SK-N-SH (cell line): ENCODE data around the gene USP13.

Experiments
- ELF1 ChIP-seq: IDR thresholded peaks from 2 replicates; pipeline ENCODE4 v1.4.0; 2012
- EP300 ChIP-seq, 2 experiments: IDR thresholded peaks; 2 replicates each; pipeline versions ENCODE4 v1.4.0 to v1.6.1; 2012; ENCODE audit warnings: borderline replicate concordance in 1 of 2, low read depth in 1 of 2, low read length in 1 of 2
- FOXM1 ChIP-seq: IDR thresholded peaks from 2 replicates; pipeline ENCODE4 v1.4.0; 2012; ENCODE audit warnings: low read depth, mild to moderate bottlenecking
- GABPA ChIP-seq: IDR thresholded peaks from 2 replicates; pipeline ENCODE4 v1.4.0; 2012; ENCODE audit warnings: low read depth, mild to moderate bottlenecking
- NRF1 ChIP-seq: IDR thresholded peaks from 2 replicates; pipeline ENCODE4 v1.6.1; 2012; ENCODE audit warnings: low read depth, mild to moderate bottlenecking, low read length
- POLR2AphosphoS5 ChIP-seq: IDR thresholded peaks from 2 replicates; pipeline ENCODE4 v1.6.1; 2012; ENCODE audit warnings: low read depth, low read length
- RFX5 ChIP-seq: IDR thresholded peaks from 2 replicates; pipeline ENCODE4 v1.6.1; 2012; ENCODE audit warnings: mild to moderate bottlenecking, improper control_type of control experiment, low read length
- SMC3 ChIP-seq: IDR thresholded peaks from 2 replicates; pipeline ENCODE4 v1.6.1; 2012; ENCODE audit warnings: low read depth, low read length, improper control_type of control experiment
- TF ChIP-seq, protein P1 (sequence below): fragments of 200-600 bp; sonication (generic); IDR thresholded peaks from 2 replicates; pipeline ENCODE4 v1.6.1; 2017; ENCODE audit warnings: antibody characterized with exemption, mild to moderate bottlenecking, moderate library complexity
- TF ChIP-seq, protein P2 (sequence below): IDR thresholded peaks from 2 replicates; pipeline ENCODE4 v1.4.0; 2012; ENCODE audit warnings: low read depth

DNA sequence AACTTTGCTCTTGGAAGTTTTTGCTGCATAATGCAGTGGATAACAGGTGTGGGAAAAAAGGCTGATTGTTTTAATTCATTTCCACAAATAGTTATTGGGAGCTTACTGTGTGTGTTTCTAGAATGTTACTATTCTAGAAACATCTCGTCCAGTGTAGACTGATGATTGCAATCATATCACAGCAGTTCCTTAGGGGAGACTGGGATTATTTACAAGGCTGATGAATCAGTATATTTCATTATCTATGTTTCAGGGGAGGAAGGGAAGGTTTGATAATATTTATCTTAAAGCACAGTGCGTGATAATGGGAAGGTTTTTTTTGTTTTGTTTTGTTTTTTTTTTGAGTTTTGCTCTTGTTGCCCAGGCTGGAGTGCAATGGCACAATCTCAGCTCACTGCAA is 2.4 kb downstream of the USP13 start:
- TF ChIP-seq, protein P1, sequence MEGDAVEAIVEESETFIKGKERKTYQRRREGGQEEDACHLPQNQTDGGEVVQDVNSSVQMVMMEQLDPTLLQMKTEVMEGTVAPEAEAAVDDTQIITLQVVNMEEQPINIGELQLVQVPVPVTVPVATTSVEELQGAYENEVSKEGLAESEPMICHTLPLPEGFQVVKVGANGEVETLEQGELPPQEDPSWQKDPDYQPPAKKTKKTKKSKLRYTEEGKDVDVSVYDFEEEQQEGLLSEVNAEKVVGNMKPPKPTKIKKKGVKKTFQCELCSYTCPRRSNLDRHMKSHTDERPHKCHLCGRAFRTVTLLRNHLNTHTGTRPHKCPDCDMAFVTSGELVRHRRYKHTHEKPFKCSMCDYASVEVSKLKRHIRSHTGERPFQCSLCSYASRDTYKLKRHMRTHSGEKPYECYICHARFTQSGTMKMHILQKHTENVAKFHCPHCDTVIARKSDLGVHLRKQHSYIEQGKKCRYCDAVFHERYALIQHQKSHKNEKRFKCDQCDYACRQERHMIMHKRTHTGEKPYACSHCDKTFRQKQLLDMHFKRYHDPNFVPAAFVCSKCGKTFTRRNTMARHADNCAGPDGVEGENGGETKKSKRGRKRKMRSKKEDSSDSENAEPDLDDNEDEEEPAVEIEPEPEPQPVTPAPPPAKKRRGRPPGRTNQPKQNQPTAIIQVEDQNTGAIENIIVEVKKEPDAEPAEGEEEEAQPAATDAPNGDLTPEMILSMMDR, result no peak
- TF ChIP-seq FOXM1 (no peak), SMC3 (no peak), ELF1 (no peak), POLR2AphosphoS5 (no peak), RFX5 (no peak), EP300 (IDR thresholded peaks at IDR 0.05; ENCODE audit: borderline replicate concordance in 1 of 2, low read depth in 1 of 2, low read length in 1 of 2) (no peak), NRF1 (no peak), GABPA (no peak)
- TF ChIP-seq, protein P2, sequence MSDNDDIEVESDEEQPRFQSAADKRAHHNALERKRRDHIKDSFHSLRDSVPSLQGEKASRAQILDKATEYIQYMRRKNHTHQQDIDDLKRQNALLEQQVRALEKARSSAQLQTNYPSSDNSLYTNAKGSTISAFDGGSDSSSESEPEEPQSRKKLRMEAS, result no peak
